ENCODE measurements around the gene KICS2. TPM values are rescaled to one million over a fixed set of nuclear protein-coding genes. Genes with fewer than 3 reads are reported as not detected.

Gene KICS2
- polyA plus RNA-seq, 5 donors: 3.4 to 5.2 (median 4.0) TPM

- DNase-seq: no peak
These were observed 46.7 kb downstream of the KICS2 start for GRCh38 chr12:64175254-64175945.

GRCh38 chr12:64173456-64173855 is 48.6 kb downstream of the KICS2 start:
- DNase-seq: no peak

Other genes with a start within 250 kb of the KICS2 start
- gene C12orf56, start 168.5 kb upstream of the KICS2 start, polyA plus RNA-seq (ENCODE audit: insufficient read depth in 1 of 5, insufficient read length in 5 of 5, low replicate concordance in 1 of 5): under 1 TPM; 0.03 to 0.22 (median 0.15) TPM
- gene XPOT, start 182.1 kb upstream of the KICS2 start, polyA plus RNA-seq (ENCODE audit: insufficient read depth in 1 of 5, insufficient read length in 5 of 5, low replicate concordance in 1 of 5): 10 to 100 TPM; 43.1 to 60.4 (median 51.8) TPM
- gene TBK1, start 229.8 kb upstream of the KICS2 start, polyA plus RNA-seq (ENCODE audit: insufficient read depth in 1 of 5, insufficient read length in 5 of 5, low replicate concordance in 1 of 5): 10 to 100 TPM; 21.9 to 29.6 (median 27.1) TPM

Measured in right lung (tissue), 5 donors.